Endothelial cell (in vitro differentiated cells): ENCODE data around the gene GOLGA6L7. TPM values are rescaled to one million over a fixed set of nuclear protein-coding genes. Genes with fewer than 3 reads are reported as not detected.
"Not testable (repeated sequence)": the region's sequence is repeated elsewhere in the genome, so short reads cannot be mapped to it uniquely, and the experiment has no call there.

ENCODE experiments used
- DNase-seq: peaks from one replicate; pipeline ENCODE4 v3.0.0; 2021; ENCODE audit warnings: low spot score
- H3K27ac Mint-ChIP-seq: one replicate; pipeline ENCODE4 v1.8.0; 2021; ENCODE audit warnings: mixed read lengths, inconsistent platforms; ENCODE audit not compliant: unreplicated experiment
- H3K27me3 Mint-ChIP-seq: one replicate; pipeline ENCODE4 v1.8.0; 2021; ENCODE audit warnings: mild to moderate bottlenecking, moderate library complexity, mixed read lengths, inconsistent platforms; ENCODE audit not compliant: unreplicated experiment
- H3K36me3 Mint-ChIP-seq: one replicate; pipeline ENCODE4 v1.8.0; 2021; ENCODE audit warnings: mild to moderate bottlenecking, low read depth, mixed read lengths, inconsistent platforms; ENCODE audit not compliant: unreplicated experiment
- H3K4me1 Mint-ChIP-seq: one replicate; pipeline ENCODE4 v1.8.0; 2021; ENCODE audit warnings: mild to moderate bottlenecking, mixed read lengths, inconsistent platforms; ENCODE audit not compliant: unreplicated experiment
- H3K4me3 Mint-ChIP-seq: one replicate; pipeline ENCODE4 v1.8.0; 2021; ENCODE audit warnings: mild to moderate bottlenecking, mixed read lengths, inconsistent platforms; ENCODE audit not compliant: unreplicated experiment
- H3K9me3 Mint-ChIP-seq: one replicate; pipeline ENCODE4 v1.8.0; 2021; ENCODE audit warnings: mixed read lengths, inconsistent platforms; ENCODE audit not compliant: unreplicated experiment
- total RNA-seq: library from RNA; stranded (reverse); fragmentation: NEBNext Ultra II Directional; extraction: Animal tissue kit (Norgen Biotek cat#: 25700); gene quantifications from one replicate; pipeline ENCODE4 v1.2.1, GENCODE V29; 2021; ENCODE audit not compliant: unreplicated experiment
- TF ChIP-seq, protein P1 (sequence below): fragments of 200-600 bp; sonication (generic); IDR thresholded peaks from one replicate; pipeline ENCODE4 v1.5.0; 2021; ENCODE audit warnings: antibody characterized with exemption; ENCODE audit not compliant: unreplicated experiment

Gene GOLGA6L7
- total RNA-seq, 1 donor from 2014 or later: not detected

DNA sequence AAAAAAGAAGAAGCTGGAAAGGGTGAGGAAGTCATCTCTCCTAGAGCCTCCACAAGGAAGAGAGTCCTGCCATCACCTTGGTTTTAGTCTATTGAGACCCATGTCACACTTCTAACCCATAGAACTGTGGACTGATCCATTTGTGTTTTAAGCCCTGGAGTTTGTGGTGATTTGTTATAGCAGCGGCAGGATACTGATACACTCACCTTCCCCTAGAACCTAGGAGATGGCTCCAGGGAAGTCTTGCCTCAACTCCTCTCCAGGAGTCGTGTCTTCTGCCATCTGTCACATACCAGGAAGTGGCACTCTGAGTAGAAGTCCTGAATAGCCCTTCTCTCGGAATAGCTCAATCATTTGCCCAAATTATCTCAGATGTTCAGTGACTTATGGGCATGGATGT lies 22.7 kb upstream of the GOLGA6L7 start:
- H3K27me3 Mint-ChIP-seq: peaks cover 8% of the 10 kb centered on the region
- DNase-seq: no peak
- H3K27ac Mint-ChIP-seq: no peak overlapping the region
- no peak overlapping the region for H3K4me3 Mint-ChIP-seq
- TF ChIP-seq, protein P1, sequence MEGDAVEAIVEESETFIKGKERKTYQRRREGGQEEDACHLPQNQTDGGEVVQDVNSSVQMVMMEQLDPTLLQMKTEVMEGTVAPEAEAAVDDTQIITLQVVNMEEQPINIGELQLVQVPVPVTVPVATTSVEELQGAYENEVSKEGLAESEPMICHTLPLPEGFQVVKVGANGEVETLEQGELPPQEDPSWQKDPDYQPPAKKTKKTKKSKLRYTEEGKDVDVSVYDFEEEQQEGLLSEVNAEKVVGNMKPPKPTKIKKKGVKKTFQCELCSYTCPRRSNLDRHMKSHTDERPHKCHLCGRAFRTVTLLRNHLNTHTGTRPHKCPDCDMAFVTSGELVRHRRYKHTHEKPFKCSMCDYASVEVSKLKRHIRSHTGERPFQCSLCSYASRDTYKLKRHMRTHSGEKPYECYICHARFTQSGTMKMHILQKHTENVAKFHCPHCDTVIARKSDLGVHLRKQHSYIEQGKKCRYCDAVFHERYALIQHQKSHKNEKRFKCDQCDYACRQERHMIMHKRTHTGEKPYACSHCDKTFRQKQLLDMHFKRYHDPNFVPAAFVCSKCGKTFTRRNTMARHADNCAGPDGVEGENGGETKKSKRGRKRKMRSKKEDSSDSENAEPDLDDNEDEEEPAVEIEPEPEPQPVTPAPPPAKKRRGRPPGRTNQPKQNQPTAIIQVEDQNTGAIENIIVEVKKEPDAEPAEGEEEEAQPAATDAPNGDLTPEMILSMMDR: no peak
- H3K4me1 Mint-ChIP-seq: peaks cover 3% of the 10 kb centered on the region
- peaks cover 4% of the 10 kb centered on the region for H3K9me3 Mint-ChIP-seq
- H3K36me3 Mint-ChIP-seq: peaks cover 6% of the 10 kb centered on the region

DNA sequence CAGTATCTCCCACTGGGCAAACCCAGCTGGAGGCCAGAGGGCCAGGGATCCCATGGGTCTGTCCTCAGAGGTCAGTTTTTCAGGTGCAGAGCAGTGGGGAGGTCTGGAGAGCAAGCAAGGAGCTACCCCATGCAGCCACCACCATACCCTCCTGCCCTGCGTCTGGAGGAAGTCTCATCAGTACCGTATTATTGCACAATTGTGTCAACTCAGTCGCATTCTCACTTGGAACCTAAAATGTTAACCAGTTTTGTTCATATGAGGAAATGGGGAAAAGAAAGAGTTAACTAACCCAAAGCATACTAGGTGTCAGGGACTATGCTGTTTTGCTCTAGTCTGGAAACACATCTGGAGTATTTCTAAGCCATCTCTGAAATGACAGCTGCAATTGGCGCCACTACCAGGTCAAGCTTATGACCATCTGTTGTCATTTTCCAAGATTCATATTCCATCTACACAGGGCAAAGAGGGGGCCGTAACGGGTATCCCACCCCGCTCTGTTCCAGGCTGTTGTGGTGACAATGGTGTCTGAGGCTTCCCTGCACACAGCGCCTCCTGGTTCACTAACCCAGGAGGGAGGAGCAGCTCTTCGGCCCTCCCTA lies 20.4 kb upstream of the GOLGA6L7 start:
- TF ChIP-seq, protein P1: no peak
- H3K4me3 Mint-ChIP-seq: no peak overlapping the region
- no peaks in the 10 kb centered on the region for H3K4me1 Mint-ChIP-seq
- no peak overlapping the region for H3K27ac Mint-ChIP-seq
- no peak for DNase-seq
- H3K27me3 Mint-ChIP-seq: peaks cover 4% of the 10 kb centered on the region
- H3K9me3 Mint-ChIP-seq: peaks cover 4% of the 10 kb centered on the region
- peaks cover 6% of the 10 kb centered on the region for H3K36me3 Mint-ChIP-seq

DNA sequence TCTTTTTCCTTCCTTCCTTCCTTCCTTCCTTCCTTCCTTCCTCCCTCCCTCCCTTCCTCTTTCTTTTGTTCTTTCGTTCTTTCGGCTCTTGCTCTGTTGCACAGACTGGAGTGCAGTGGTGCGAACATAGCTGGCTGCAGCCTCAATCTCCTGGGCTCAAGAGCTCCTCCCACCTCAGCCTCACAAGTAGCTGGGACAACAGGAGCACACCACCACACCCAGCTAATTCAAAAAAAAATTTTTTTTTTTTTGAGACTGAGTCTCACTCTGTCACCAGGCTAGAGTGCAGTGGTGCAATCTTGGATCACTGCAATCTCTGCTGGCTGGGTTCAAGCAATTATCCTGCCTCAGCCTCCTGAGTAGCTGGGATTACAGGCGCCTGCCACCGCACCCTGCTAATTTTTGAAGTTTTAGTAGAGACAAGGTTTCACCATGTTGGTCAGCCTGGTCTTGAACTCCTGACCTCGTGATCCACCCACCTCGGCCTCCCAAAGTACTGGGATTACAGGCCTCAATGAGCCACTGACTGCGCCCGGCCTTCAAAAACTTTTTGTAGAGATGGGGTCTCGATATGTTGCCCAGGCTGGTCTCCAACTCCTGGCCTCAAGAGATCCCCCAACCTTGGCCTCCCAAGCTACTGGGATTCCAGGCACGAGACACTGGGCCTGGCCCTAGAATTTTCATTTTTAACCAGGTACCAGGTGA lies 13.3 kb upstream of the GOLGA6L7 start:
- not testable (repeated sequence) for H3K9me3 Mint-ChIP-seq, DNase-seq, H3K4me1 Mint-ChIP-seq, H3K27me3 Mint-ChIP-seq, H3K4me3 Mint-ChIP-seq, H3K27ac Mint-ChIP-seq, H3K36me3 Mint-ChIP-seq

DNA sequence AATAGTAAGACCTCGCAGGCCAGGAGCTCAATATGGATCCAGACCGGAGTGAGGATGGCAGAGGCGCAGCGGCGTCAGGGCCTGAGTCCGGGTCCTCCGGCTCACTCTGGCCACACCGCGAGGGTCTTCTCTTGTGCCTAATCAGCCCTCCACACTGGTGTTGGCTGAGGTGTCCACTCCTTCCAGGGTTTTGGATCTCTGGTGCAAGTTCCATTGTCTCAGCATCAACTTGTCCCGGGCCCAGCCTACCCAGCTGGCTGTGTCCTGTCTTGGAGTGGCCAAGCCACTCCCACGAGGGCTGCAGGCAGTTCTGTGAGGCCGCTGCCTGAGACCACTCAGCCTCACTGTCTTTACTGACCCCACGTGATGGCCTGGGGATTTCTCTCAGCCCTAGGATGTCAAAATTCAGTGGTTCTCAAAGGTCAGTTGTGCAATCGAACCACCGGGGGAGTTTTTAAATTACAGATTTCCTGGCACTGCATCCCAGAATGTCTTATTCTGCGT lies 12.6 kb upstream of the GOLGA6L7 start:
- Mint-ChIP-seq H3K4me1 (peaks cover 9% of the 10 kb centered on the region), H3K4me3 (no peak overlapping the region)

DNA sequence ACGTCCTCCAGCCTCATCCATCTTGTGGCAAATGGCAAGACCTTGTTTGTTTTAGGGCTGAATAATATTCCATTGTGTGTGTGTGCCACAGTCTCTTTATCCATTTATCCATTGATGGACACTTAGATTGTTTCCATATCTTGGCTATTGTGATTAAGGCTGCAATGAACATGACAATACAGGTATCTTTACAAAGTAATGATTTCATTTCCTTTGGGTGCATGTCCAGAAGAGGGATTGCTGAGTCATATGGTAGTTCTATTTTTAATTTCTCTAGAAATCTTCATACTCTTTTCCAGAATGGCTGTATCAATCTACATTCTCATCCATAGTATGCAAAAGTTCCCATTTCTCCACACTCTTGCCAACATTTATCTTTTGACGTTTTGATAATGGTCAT lies 6.1 kb upstream of the GOLGA6L7 start:
- not testable (repeated sequence) for H3K9me3 Mint-ChIP-seq, H3K27ac Mint-ChIP-seq, H3K27me3 Mint-ChIP-seq, H3K36me3 Mint-ChIP-seq, H3K4me1 Mint-ChIP-seq, H3K4me3 Mint-ChIP-seq, DNase-seq

More for the DNA sequence above, 12.6 kb upstream of the GOLGA6L7 start:
- no peaks in the 10 kb centered on the region for H3K9me3 Mint-ChIP-seq
- TF ChIP-seq, protein P1: no peak
- no peak for DNase-seq
- H3K27me3 Mint-ChIP-seq: no peaks in the 10 kb centered on the region
- H3K36me3 Mint-ChIP-seq: peaks cover 4% of the 10 kb centered on the region
- H3K27ac Mint-ChIP-seq: no peak overlapping the region

DNA sequence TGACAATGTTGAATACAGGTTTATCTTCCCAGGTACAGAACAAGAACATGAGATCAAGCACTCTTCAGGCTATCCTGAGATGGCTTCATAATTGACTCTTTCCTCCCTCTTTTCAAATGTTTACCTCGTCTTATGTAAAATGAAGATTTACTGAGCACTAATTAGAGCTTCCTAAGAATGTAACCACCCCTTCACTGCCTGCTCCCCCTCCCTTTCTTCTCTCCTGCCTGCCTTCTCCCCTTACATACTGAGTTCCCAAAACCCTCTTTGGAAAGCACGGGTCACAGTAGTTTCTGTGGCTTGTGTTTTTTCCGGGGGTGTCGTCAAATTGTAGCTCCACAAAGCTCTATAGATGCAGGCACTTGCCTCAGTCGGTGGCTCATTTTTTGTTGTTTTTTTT lies 5.2 kb upstream of the GOLGA6L7 start:
- not testable (repeated sequence) for H3K27me3 Mint-ChIP-seq, H3K27ac Mint-ChIP-seq, H3K4me3 Mint-ChIP-seq, H3K9me3 Mint-ChIP-seq, H3K4me1 Mint-ChIP-seq, DNase-seq
- peaks cover 12% of the 10 kb centered on the region for H3K36me3 Mint-ChIP-seq

DNA sequence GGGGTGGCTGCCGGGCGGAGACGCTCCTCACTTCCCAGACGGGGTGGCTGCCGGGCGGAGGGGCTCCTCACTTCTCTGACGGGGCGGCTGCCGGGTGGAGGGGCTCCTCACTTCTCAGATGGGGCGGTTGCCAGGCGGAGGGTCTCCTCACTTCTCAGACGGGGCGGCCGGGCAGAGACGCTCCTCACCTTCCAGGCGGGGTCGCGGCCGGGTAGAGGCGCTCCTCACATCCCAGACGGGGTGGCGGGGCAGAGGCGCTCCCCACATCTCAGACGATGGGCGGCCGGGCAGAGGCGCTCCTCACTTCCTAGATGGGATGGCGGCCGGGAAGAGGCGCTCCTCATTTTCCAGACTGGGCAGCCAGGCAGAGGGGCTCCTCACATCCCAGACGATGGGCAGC lies 1.3 kb upstream of the GOLGA6L7 start:
- H3K4me3 Mint-ChIP-seq: not testable (repeated sequence)
- peaks cover 13% of the 10 kb centered on the region for H3K36me3 Mint-ChIP-seq

DNA sequence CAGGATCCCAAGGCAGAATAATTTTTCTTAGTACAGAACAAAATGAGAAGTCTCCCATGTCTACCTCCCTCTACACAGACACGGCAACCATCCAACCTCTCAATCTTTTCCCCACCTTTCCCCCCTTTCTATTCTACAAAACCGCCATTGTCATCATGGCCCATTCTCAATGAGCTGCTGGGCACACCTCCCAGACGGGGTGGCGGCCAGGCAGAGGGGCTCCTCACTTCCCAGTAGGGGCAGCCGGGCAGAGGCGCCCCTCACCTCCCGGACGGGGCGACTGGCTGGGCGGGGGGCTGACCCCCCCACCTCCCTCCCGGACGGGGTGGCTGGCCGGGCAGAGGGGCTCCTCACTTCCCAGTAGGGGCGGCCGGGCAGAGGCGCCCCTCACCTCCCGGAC lies 827 bp upstream of the GOLGA6L7 start:
- H3K27me3 Mint-ChIP-seq: not testable (repeated sequence)
- H3K36me3 Mint-ChIP-seq: peaks cover 13% of the 10 kb centered on the region

More for the DNA sequence above, 1.3 kb upstream of the GOLGA6L7 start:
- H3K27me3 Mint-ChIP-seq, H3K27ac Mint-ChIP-seq, DNase-seq, H3K4me1 Mint-ChIP-seq, H3K9me3 Mint-ChIP-seq: not testable (repeated sequence)

DNA sequence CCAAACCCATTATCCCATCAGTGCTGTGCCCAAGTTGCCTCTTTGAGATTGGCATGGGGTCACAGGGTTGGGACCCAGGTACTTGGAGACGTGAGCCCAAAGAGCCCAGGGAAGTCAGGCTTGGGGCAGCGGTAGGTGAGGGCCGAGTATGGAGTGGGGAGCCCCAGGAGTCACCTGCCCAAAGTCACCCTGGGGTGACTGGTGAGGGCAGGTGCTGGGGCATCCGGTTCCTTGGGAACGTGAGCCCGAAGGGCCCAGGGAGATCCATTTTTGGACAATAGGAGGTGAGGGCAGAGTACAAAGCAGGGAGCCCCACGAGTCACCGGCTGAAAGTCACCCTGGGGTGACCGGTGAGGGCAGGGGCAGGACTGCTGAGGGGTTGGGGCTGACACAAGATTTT lies 485 bp downstream of the GOLGA6L7 start:
- not testable (repeated sequence) for H3K27me3 Mint-ChIP-seq, H3K9me3 Mint-ChIP-seq, DNase-seq, H3K27ac Mint-ChIP-seq, H3K4me1 Mint-ChIP-seq
- peaks cover 20% of the 10 kb centered on the region for H3K36me3 Mint-ChIP-seq
- peak overlapping the region; percentile 28 for H3K4me3 Mint-ChIP-seq

More for the DNA sequence above, 827 bp upstream of the GOLGA6L7 start:
- H3K4me1 Mint-ChIP-seq, H3K4me3 Mint-ChIP-seq, DNase-seq, H3K9me3 Mint-ChIP-seq, H3K27ac Mint-ChIP-seq: not testable (repeated sequence)
